GM06990 (cell line): ENCODE data around the gene BTLA.
A peak's percentile ranks its signal among the peaks of the same experiment; 100 is the strongest.

ENCODE experiments used
- DNase-seq: peaks from one replicate; pipeline ENCODE4 v3.0.0-alpha.2; 2011; ENCODE audit not compliant: insufficient read length; ENCODE audit errors: extremely low read depth
- H3K27me3 ChIP-seq: replicated peaks from 2 replicates; pipeline ENCODE4 v1.6.0; 2011; ENCODE audit warnings: low read length; ENCODE audit not compliant: control insufficient read depth, insufficient read depth
- H3K36me3 ChIP-seq: 2 replicates; pipeline ENCODE4 v1.5.1; 2011; ENCODE audit warnings: low read length; ENCODE audit not compliant: control insufficient read depth, insufficient read depth
- H3K4me3 ChIP-seq: replicated peaks from 2 replicates; pipeline ENCODE4 v1.5.1; 2011; ENCODE audit warnings: low read depth, mild to moderate bottlenecking, control low read depth, low read length
- TF ChIP-seq, protein P1 (sequence below): IDR thresholded peaks from 2 replicates; pipeline ENCODE4 v1.5.1; 2011; ENCODE audit warnings: low read length, control low read depth, mild to moderate bottlenecking, inconsistent platforms; ENCODE audit not compliant: insufficient read depth, poor library complexity, severe bottlenecking

BTLA gene

DNA sequence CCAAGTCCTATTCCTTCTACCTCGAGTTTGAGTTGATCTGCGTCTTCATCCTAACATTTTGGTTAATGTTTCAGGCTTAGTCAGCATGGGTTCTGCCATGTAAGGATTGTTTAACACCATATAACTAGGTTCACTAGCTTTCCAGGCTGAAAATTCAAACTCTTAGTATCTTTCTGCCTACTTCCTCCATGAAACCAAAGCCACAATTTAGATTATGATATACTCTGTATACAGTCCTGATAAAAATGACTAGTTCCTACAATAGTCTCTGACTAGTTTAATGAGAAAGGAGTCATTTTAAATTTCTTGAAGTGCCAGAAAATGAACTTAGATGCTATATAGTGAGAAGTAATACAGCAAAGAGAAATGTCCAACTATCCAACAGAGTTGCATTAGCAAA lies 6.6 kb upstream of the BTLA start:
- TF ChIP-seq, protein P1, sequence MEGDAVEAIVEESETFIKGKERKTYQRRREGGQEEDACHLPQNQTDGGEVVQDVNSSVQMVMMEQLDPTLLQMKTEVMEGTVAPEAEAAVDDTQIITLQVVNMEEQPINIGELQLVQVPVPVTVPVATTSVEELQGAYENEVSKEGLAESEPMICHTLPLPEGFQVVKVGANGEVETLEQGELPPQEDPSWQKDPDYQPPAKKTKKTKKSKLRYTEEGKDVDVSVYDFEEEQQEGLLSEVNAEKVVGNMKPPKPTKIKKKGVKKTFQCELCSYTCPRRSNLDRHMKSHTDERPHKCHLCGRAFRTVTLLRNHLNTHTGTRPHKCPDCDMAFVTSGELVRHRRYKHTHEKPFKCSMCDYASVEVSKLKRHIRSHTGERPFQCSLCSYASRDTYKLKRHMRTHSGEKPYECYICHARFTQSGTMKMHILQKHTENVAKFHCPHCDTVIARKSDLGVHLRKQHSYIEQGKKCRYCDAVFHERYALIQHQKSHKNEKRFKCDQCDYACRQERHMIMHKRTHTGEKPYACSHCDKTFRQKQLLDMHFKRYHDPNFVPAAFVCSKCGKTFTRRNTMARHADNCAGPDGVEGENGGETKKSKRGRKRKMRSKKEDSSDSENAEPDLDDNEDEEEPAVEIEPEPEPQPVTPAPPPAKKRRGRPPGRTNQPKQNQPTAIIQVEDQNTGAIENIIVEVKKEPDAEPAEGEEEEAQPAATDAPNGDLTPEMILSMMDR = no peak
- Histone ChIP-seq H3K4me3 (no peak overlapping the region), H3K27me3 (no peaks in the 10 kb centered on the region), H3K36me3 (no peaks in the 10 kb centered on the region)
- no peak for DNase-seq

DNA sequence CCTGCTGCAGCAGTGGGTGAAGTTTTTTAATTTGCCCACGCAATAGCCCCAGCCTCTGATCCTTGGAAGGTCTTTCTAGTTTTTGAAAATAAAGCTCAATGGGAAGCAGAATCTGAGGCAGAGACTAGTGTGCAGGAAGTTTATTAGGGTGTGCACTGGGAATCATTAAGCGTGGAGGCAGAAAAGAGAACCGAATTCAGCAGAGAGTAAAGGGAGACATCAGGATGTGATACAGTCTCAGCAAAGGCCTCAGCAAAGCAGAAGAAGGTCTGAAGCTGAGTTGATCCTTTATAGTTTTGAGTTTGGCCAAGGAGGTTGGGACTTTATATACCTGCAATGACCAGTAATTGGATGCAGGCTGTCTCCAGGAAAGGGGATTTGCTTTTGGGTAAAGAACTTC lies 4.9 kb upstream of the BTLA start:
- no peak overlapping the region for H3K4me3 ChIP-seq
- TF ChIP-seq, protein P1 = no peak
- no peaks in the 10 kb centered on the region for H3K36me3 ChIP-seq

DNA sequence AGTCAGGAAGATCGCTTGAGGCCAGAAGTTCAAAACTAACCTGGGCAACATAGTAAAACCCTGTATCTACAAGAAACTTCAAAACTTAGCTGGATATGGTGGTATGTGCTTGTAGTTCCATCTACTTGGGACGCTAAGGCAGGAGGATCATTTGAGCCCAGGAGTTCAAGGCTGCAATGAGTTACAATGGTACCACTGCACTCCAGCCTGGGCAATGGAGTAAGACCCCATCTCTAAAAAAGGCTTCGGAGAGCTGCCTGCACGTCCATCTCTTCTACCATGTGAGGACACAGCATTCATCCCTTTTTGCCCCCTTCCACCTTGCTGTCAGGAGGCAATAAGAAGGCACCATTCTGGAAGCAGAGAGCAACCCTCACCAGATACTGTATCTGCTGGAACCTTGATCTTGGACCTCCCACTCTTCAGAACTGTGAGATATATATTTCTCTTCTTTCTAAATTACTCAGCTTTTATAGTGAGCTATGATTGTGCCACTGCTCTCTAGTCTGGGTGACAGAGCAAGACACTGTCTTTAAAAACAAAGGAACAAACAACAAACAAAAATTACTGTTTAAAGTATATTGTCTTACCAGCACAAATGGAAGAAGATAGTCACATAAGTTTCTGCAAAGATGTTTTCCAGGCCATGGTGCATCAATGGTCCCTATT lies 4.2 kb upstream of the BTLA start:
- no peaks in the 10 kb centered on the region for H3K27me3 ChIP-seq
- TF ChIP-seq, protein P1 = no peak
- H3K4me3 ChIP-seq = no peak overlapping the region
- H3K36me3 ChIP-seq = no peaks in the 10 kb centered on the region
- no peak for DNase-seq

More for the DNA sequence above, 4.9 kb upstream of the BTLA start:
- no peaks in the 10 kb centered on the region for H3K27me3 ChIP-seq
- DNase-seq = no peak

DNA sequence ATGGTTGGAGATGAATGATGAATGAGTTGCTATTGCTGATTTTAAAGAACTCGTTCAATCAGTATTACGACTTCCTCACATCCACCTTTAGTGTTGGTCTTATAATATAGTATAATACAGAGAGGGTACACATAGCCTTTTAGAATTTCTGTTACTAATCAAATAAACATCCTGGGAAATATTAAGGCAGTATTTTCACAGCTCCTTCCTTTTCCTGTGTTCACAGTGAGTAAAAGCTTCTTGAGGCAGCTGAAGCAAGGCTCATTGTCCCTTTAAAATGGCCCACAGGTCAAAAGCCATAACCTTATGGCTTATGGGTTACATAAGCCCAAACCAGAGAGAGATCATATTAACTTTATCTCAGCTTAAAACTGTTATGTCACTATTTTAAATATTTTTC lies 1.3 kb upstream of the BTLA start:
- H3K36me3 ChIP-seq = no peaks in the 10 kb centered on the region
- no peak for DNase-seq
- no peak overlapping the region for H3K4me3 ChIP-seq
- TF ChIP-seq, protein P1 = no peak
- no peaks in the 10 kb centered on the region for H3K27me3 ChIP-seq

DNA sequence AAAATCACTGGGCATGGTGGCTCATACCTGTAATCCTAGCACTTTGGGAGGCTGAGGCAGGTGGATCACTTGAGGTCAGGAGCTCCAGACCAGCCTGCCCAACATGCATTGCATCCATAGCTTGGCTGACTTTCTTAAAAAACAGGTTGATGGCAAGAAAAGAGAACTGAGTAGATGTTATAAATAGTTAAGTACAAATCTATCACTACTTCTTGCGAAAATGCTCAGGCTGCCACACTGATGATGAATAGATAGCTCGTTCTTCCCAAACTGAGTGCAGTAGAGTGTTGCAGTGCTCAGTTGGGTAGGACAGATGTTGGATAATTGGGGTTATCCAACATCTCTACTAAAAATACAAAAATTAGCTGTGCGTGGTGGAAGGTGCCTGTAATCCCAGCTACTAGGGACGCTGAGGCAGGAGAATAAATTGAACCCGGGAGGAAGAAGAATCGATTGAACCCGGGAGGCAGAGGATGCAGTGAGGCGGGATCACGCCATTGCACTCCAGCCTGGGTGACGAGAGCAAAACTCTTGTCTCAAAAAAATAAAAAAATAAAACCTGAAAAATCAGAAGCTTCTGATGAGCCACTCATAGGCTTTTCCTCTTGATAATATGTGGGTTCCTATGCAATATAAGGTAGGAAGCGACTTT lies 1.2 kb downstream of the BTLA start:
- H3K4me3 ChIP-seq = peak overlapping the region; percentile 83
- TF ChIP-seq, protein P1 = no peak
- no peaks in the 10 kb centered on the region for H3K27me3 ChIP-seq
- H3K36me3 ChIP-seq = no peaks in the 10 kb centered on the region
- DNase-seq = no peak
